HepG2 (cell line): Measurements from ENCODE around the gene GRIK4. TPM values are rescaled to one million over a fixed set of nuclear protein-coding genes. Genes with fewer than 3 reads are reported as not detected.

ENCODE experiments used
- ATAC-seq: fragments of 200-7000 bp; cut with Tn5 transposase; 3 replicates; pipeline ENCODE4 v1.9.1; 2020; ENCODE audit warnings: mild to moderate bottlenecking, moderate library complexity
- BruUV-seq: library from RNA; stranded (reverse); fragments of 400-500 nt; replicated peaks from 2 replicates; lab custom pipeline; 2021; lab: Mats Ljungman, UMichigan
- CTCF ChIA-PET: fragments of 300-600 bp; formaldehyde crosslinking; extraction: SDS; loops from one replicate; lab custom pipeline; 2021; ENCODE audit warnings: low total read pairs, inconsistent platforms, low intra/inter-chr PET ratio; lab: Yijun Ruan, JAX
- POLR2A ChIA-PET: fragments of 350-600 bp; sonication (Branson Sonifier 250); formaldehyde crosslinking; loops from one replicate; lab custom pipeline; 2020; ENCODE audit warnings: antibody characterized with exemption, inconsistent platforms; lab: Yijun Ruan, JAX
- DNase-seq: peaks from one replicate; pipeline ENCODE4 v3.0.0-alpha.2; 2015; ENCODE audit warnings: low spot score
- FAIRE-seq: peaks from 3 replicates; lab custom pipeline; 2011; peaks lifted over from hg19 to GRCh38; lab: Jason Lieb, UNC
- H2AFZ ChIP-seq: one replicate; pipeline ENCODE4 v1.6.1; 2011; ENCODE audit warnings: low read length, inconsistent platforms
- H3K27ac ChIP-seq: fragments of 300-600 bp; 3 replicates; pipeline ENCODE4 v1.8.0; 2011; ENCODE audit warnings: mixed run types, mild to moderate bottlenecking, mixed read lengths, low read length, inconsistent platforms; ENCODE audit not compliant: insufficient read depth; ENCODE audit errors: extremely low read length
- H3K27me3 ChIP-seq, 2 experiments: fragments of 200-600 bp in 1 of 2; 2 replicates in 1 of 2; 3 replicates in 1 of 2; pipeline versions ENCODE4 v1.6.0 to v1.8.0; 2011; ENCODE audit warnings: low read length in 2 of 2, mild to moderate bottlenecking in 2 of 2, moderate library complexity in 2 of 2, inconsistent platforms in 1 of 2; ENCODE audit not compliant: insufficient read depth in 2 of 2, control insufficient read depth in 1 of 2
- H3K36me3 ChIP-seq, 2 experiments: fragments of 200-600 bp in 1 of 2; replicated peaks in 1 of 2; 2 replicates in 1 of 2; 3 replicates in 1 of 2; pipeline versions ENCODE4 v1.5.1 to v1.8.0; 2011; ENCODE audit warnings: low read length in 2 of 2, inconsistent platforms in 1 of 2; ENCODE audit not compliant: insufficient read depth in 2 of 2, control insufficient read depth in 1 of 2
- H3K4me1 ChIP-seq: 2 replicates; pipeline ENCODE4 v1.5.1; 2012; ENCODE audit warnings: low read length, inconsistent platforms; ENCODE audit not compliant: insufficient read depth
- H3K4me2 ChIP-seq: 2 replicates; pipeline ENCODE4 v1.6.0; 2011; ENCODE audit warnings: low read depth, low read length, inconsistent platforms
- H3K4me3 ChIP-seq, 3 experiments: fragments of 200-600 bp in 1 of 3; sonication (generic), shearing (Covaris generic) in 1 of 3; replicated peaks in 1 of 3; 2 replicates each; pipeline ENCODE4 v1.5.1; 2011 to 2016; ENCODE audit warnings: low read length in 3 of 3, inconsistent platforms in 2 of 3, low read depth in 2 of 3, mild to moderate bottlenecking in 2 of 3, control low read depth in 1 of 3, mixed read lengths in 1 of 3; ENCODE audit not compliant: insufficient read depth in 1 of 3
- H3K79me2 ChIP-seq: one replicate; pipeline ENCODE4 v1.6.1; 2011; ENCODE audit warnings: low read length, inconsistent platforms; ENCODE audit not compliant: insufficient read depth
- H3K9ac ChIP-seq: 2 replicates; pipeline ENCODE4 v1.6.0; 2011; ENCODE audit warnings: mild to moderate bottlenecking, low read depth, low read length, inconsistent platforms; ENCODE audit not compliant: insufficient read depth
- H3K9me3 ChIP-seq: 2 replicates; pipeline ENCODE4 v1.5.1; 2012; ENCODE audit warnings: mild to moderate bottlenecking, low read length
- H4K20me1 ChIP-seq: 2 replicates; pipeline ENCODE4 v1.6.0; 2011; ENCODE audit warnings: inconsistent platforms, mild to moderate bottlenecking, low read length, moderate library complexity; ENCODE audit not compliant: insufficient read depth
- GZF1 ChIP-seq: sonication (generic); formaldehyde crosslinking; IDR thresholded peaks from 2 replicates; pipeline ENCODE4 v1.5.1; 2020; ENCODE audit warnings: mild to moderate bottlenecking, missing genetic modification reagents
- HNRNPK ChIP-seq: fragments of 200-400 bp; formaldehyde crosslinking; IDR thresholded peaks from 2 replicates; pipeline ENCODE4 v1.6.1; 2018; ENCODE audit warnings: low read length, low read depth, moderate library complexity, mild to moderate bottlenecking; ENCODE audit not compliant: poor library complexity, severe bottlenecking
- KDM6A ChIP-seq: IDR thresholded peaks from 2 replicates; pipeline ENCODE4 v1.6.1; 2016; ENCODE audit warnings: low read depth
- MEIS2 ChIP-seq: sonication (generic); formaldehyde crosslinking; IDR thresholded peaks from 2 replicates; pipeline ENCODE4 v1.9.0; 2021; ENCODE audit warnings: mild to moderate bottlenecking, missing genetic modification reagents
- MLLT10 ChIP-seq: sonication (generic); formaldehyde crosslinking; IDR thresholded peaks from 2 replicates; pipeline ENCODE4 v1.4.0; 2020; ENCODE audit warnings: missing genetic modification reagents
- PAWR ChIP-seq: sonication (generic); formaldehyde crosslinking; IDR thresholded peaks from 2 replicates; pipeline ENCODE4 v1.4.0; 2020; ENCODE audit warnings: missing genetic modification reagents, mild to moderate bottlenecking, borderline replicate concordance
- SOX13 ChIP-seq, 3 experiments: fragments of 450-650 bp in 1 of 3; sonication (generic) in 1 of 3; formaldehyde crosslinking in 1 of 3; IDR thresholded peaks in 2 of 3; conservative IDR thresholded peaks in 1 of 3; 2 replicates each; pipeline versions ENCODE4 v1.5.0 to v1.6.1; 2016 to 2020; ENCODE audit warnings: antibody characterized with exemption in 1 of 3, mild to moderate bottlenecking in 1 of 3, missing compliant biosample characterization in 1 of 3, missing genetic modification reagents in 1 of 3, moderate library complexity in 1 of 3
- SRSF4 ChIP-seq: fragments of 200-400 bp; formaldehyde crosslinking; IDR thresholded peaks from one replicate; pipeline ENCODE4 v1.6.1; 2018; ENCODE audit warnings: mild to moderate bottlenecking, low read depth, low read length, moderate library complexity; ENCODE audit not compliant: poor library complexity, severe bottlenecking
- TSC22D2 ChIP-seq: sonication (generic); formaldehyde crosslinking; IDR thresholded peaks from 2 replicates; pipeline ENCODE4 v1.5.1; 2020; ENCODE audit warnings: missing genetic modification reagents, mild to moderate bottlenecking, borderline replicate concordance
- ZNF616 ChIP-seq: sonication (generic); formaldehyde crosslinking; IDR thresholded peaks from 2 replicates; pipeline ENCODE4 v1.5.0; 2020; ENCODE audit warnings: low read depth, mild to moderate bottlenecking, missing genetic modification reagents
- ZNF619 ChIP-seq: sonication (generic); formaldehyde crosslinking; IDR thresholded peaks from 2 replicates; pipeline ENCODE4 v1.4.0; 2020; ENCODE audit warnings: mild to moderate bottlenecking, missing genetic modification reagents
- ZNF777 ChIP-seq: sonication (generic); formaldehyde crosslinking; IDR thresholded peaks from 2 replicates; pipeline ENCODE4 v1.4.0; 2020; ENCODE audit warnings: missing genetic modification reagents
- WGBS: methylation state at CpG from one replicate; pipeline ENCODE4 v1.1.6; 2017; ENCODE audit warnings: low lambda C conversion rate; 5-methylcytosine and 5-hydroxymethylcytosine counted together
- in situ Hi-C: cut with HindIII; loops from 2 replicates; pipeline ENCODE4 v1.10.0; 2017; ENCODE audit warnings: low pct_unique_long_range_greater_than_20kb; ENCODE audit not compliant: extremely low pct_ligation_motif_present
- intact Hi-C: fragments of 100-400 bp; cut with micrococcal nuclease; formaldehyde crosslinking; loops from one replicate; pipeline ENCODE4 v1.10.0; 2022; ENCODE audit not compliant: unreplicated experiment
- polyA plus RNA-seq, 8 experiments: library from polyadenylated mRNA; depleted of rRNA in 3 of 8; stranded (reverse) in 7 of 8; unstranded in 1 of 8; fragments of >200 nt; fragmentation: Illumina TruSeq in 4 of 8; extraction: Trizol in 4 of 8; gene quantifications; 2 replicates each; pipeline versions ENCODE4 v1.2.1 to v1.2.3, GENCODE V29; 2011 to 2016; ENCODE audit warnings: low read depth in 4 of 8, missing spikeins in 1 of 8, mixed read lengths in 1 of 8; ENCODE audit not compliant: insufficient read depth in 1 of 8
- total RNA-seq, 5 experiments: library from RNA; depleted of rRNA; stranded (reverse); fragments of >200 nt; fragmentation: Illumina TruSeq; extraction: Trizol; gene quantifications; 2 replicates each; pipeline ENCODE4 v1.2.3, GENCODE V29; 2016; ENCODE audit warnings: low read depth in 1 of 5
- TF ChIP-seq, protein P1 (sequence below): sonication (generic); formaldehyde crosslinking; IDR thresholded peaks from 2 replicates; pipeline ENCODE4 v1.8.1; 2022; ENCODE audit warnings: low read depth, mild to moderate bottlenecking, missing genetic modification reagents
- TF ChIP-seq, protein P2 (sequence below): sonication (generic); formaldehyde crosslinking; IDR thresholded peaks from 2 replicates; pipeline ENCODE4 v1.4.0; 2020; ENCODE audit warnings: missing genetic modification reagents, borderline replicate concordance
- TF ChIP-seq, protein P3 (sequence below): sonication (generic); formaldehyde crosslinking; IDR thresholded peaks from 2 replicates; pipeline ENCODE4 v1.4.0; 2020; ENCODE audit warnings: mild to moderate bottlenecking, low read depth, missing genetic modification reagents

The GRIK4 gene
- total and polyA plus RNA-seq, 2 of the 13 experiments (the other 11 are each of a cell fraction or from before 2014, with no cell fraction given): 0.04 to 0.07 TPM

GRCh38 chr11:120718171-120718570 is 206.6 kb downstream of the GRIK4 start:
- ChIA-PET POLR2A (no interaction called here), CTCF (no interaction called here)
- Histone ChIP-seq H3K27ac (no peak overlapping the region), H3K27me3 (peaks cover 1 to 21% of the 10 kb centered on the region in 2 experiments; a peak in 3 of 5 replicates), H3K79me2 (no peaks in the 10 kb centered on the region), H3K9me3 (no peaks in the 10 kb centered on the region), H3K4me1 (peaks cover 7% of the 10 kb centered on the region; the same call in 1 of the 2 replicates), H3K4me2 (no peak overlapping the region), H4K20me1 (no peaks in the 10 kb centered on the region), H3K4me3 (no peak overlapping the region), H3K36me3 (no peaks in the 10 kb centered on the region), H2AFZ (no peak overlapping the region), H3K9ac (no peak overlapping the region)
- BruUV-seq: no TSS peak
- FAIRE-seq (no peak), DNase-seq (no peak), ATAC-seq (no peak)
- TF ChIP-seq SRSF4 (no peak), ZNF619 (CRISPR knock-in tag) (no peak), GZF1 (CRISPR knock-in tag) (no peak), MEIS2 (CRISPR knock-in tag) (no peak), KDM6A (CRISPR knock-in tag) (no peak), SOX13 (IDR thresholded peaks at IDR 0.05) (no peak), SOX13 (CRISPR knock-in tag; conservative IDR thresholded peaks at IDR 0.05 in 1 of 2, IDR thresholded peaks at IDR 0.05 in 1 of 2) (no peak), MLLT10 (CRISPR knock-in tag) (no peak), PAWR (CRISPR knock-in tag) (no peak), ZNF616 (CRISPR knock-in tag) (no peak), HNRNPK (no peak), ZNF777 (no peak), TSC22D2 (CRISPR knock-in tag) (no peak)
- TF ChIP-seq, protein P1, sequence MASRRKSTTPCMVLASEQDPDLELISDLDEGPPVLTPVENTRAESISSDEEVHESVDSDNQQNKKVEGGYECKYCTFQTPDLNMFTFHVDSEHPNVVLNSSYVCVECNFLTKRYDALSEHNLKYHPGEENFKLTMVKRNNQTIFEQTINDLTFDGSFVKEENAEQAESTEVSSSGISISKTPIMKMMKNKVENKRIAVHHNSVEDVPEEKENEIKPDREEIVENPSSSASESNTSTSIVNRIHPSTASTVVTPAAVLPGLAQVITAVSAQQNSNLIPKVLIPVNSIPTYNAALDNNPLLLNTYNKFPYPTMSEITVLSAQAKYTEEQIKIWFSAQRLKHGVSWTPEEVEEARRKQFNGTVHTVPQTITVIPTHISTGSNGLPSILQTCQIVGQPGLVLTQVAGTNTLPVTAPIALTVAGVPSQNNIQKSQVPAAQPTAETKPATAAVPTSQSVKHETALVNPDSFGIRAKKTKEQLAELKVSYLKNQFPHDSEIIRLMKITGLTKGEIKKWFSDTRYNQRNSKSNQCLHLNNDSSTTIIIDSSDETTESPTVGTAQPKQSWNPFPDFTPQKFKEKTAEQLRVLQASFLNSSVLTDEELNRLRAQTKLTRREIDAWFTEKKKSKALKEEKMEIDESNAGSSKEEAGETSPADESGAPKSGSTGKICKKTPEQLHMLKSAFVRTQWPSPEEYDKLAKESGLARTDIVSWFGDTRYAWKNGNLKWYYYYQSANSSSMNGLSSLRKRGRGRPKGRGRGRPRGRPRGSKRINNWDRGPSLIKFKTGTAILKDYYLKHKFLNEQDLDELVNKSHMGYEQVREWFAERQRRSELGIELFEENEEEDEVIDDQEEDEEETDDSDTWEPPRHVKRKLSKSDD (CRISPR knock-in tag): no peak
- TF ChIP-seq, protein P2, sequence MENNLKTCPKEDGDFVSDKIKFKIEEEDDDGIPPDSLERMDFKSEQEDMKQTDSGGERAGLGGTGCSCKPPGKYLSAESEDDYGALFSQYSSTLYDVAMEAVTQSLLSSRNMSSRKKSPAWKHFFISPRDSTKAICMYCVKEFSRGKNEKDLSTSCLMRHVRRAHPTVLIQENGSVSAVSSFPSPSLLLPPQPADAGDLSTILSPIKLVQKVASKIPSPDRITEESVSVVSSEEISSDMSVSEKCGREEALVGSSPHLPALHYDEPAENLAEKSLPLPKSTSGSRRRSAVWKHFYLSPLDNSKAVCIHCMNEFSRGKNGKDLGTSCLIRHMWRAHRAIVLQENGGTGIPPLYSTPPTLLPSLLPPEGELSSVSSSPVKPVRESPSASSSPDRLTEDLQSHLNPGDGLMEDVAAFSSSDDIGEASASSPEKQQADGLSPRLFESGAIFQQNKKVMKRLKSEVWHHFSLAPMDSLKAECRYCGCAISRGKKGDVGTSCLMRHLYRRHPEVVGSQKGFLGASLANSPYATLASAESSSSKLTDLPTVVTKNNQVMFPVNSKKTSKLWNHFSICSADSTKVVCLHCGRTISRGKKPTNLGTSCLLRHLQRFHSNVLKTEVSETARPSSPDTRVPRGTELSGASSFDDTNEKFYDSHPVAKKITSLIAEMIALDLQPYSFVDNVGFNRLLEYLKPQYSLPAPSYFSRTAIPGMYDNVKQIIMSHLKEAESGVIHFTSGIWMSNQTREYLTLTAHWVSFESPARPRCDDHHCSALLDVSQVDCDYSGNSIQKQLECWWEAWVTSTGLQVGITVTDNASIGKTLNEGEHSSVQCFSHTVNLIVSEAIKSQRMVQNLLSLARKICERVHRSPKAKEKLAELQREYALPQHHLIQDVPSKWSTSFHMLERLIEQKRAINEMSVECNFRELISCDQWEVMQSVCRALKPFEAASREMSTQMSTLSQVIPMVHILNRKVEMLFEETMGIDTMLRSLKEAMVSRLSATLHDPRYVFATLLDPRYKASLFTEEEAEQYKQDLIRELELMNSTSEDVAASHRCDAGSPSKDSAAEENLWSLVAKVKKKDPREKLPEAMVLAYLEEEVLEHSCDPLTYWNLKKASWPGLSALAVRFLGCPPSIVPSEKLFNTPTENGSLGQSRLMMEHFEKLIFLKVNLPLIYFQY: no peak
- TF ChIP-seq, protein P3, sequence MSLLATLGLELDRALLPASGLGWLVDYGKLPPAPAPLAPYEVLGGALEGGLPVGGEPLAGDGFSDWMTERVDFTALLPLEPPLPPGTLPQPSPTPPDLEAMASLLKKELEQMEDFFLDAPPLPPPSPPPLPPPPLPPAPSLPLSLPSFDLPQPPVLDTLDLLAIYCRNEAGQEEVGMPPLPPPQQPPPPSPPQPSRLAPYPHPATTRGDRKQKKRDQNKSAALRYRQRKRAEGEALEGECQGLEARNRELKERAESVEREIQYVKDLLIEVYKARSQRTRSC (CRISPR knock-in tag): no peak
- WGBS: 61% methylated on average over 8 of the region's 8 CpGs
- in situ Hi-C loops: no loop called here
- intact Hi-C loops: no loop called here
